Activated T-helper 1 cell treated with Interleukin-2 at 50 U/mL for 16 hours (primary cell): ENCODE measurements around the gene CFAP58.

ENCODE experiments used
- DNase-seq: peaks from one replicate; pipeline ENCODE4 v3.0.0-alpha.2; 2020; ENCODE audit warnings: low read depth

The CFAP58 gene

GRCh38 chr10:104321725-104322415, 31.8 kb upstream of the CFAP58 start:
- DNase-seq = no peak

DNA sequence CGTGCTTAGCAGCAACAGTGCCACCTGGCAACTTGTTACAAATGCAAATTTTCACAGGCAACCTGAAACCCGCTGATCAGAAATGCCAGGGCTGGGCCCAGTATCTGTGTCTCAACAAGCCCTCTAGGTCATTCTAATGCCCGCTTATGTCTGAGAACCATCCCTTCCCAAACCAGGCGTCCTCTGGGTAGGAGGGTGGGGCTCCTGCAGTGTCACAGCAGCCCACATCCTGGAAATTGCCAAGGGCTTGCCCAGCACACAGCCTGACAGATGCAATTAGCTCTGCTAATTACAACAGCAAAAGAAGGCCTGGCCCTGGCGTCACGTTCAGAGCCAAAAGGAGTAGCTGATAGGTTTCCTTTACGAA, 31.2 kb upstream of the CFAP58 start:
- DNase-seq = no peak

- no peak for DNase-seq
Observed at GRCh38 chr10:104323085-104323484, 30.5 kb upstream of the CFAP58 start.

GRCh38 chr10:104323760-104324201, 29.9 kb upstream of the CFAP58 start:
- no peak for DNase-seq

GRCh38 chr10:104324221-104324686, 29.4 kb upstream of the CFAP58 start:
- DNase-seq = no peak

GRCh38 chr10:104324931-104325330, 28.7 kb upstream of the CFAP58 start:
- no peak for DNase-seq

- DNase-seq = no peak
Observed at GRCh38 chr10:104325436-104326435, 27.9 kb upstream of the CFAP58 start.

GRCh38 chr10:104326991-104327610, 26.5 kb upstream of the CFAP58 start:
- no peak for DNase-seq

- DNase-seq = no peak
Observed at GRCh38 chr10:104327745-104328645, 25.6 kb upstream of the CFAP58 start.

GRCh38 chr10:104328646-104328895, 25.1 kb upstream of the CFAP58 start:
- no peak for DNase-seq

- peak; percentile 49 for DNase-seq
Observed at GRCh38 chr10:104328896-104329710, 24.5 kb upstream of the CFAP58 start.

GRCh38 chr10:104329735-104330134, 23.9 kb upstream of the CFAP58 start:
- no peak for DNase-seq

DNA sequence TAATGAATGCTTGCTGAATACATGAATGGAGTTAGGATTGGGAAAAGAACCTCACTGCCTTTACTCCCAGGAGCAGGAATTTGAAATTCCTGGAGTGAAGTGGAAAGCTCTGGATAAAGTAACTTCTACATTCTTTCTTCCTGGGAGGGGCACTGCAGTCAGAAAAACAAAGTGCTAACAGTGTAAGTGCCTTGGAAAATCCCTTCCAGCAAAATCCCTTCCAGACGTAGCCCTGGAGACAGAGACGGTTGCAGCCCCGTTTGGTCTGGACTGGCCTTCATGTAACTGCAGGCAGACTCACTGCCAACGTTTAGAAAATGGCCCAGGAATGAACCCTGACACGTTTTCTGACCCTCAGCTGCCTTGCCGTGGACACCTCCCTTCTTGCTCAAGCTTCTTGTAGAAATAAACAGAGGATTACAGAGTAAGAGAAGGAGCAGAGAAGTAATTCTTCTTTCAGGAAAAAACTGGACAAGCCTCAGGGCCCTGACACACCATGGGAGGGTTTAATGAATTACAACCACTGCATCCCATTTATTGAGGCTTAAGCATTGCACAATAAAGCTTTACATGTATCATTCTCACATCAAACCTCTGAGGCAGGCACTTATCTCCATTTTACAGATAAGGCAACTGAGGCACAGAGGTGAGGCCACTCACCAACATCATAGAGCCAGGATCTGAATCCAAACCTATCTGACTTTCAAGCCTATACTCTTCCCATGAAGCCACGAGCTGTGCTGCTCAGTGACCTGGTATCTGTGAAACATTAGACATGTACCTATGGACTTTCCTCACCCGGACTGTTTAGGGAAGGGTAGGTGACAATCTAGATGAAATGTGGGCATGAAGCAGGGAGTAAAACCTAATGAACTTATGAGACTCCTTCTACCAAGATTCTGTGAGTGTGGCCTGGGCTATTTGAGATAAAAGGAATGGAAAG, 23.2 kb upstream of the CFAP58 start:
- DNase-seq = no peak

- DNase-seq = no peak
Observed at GRCh38 chr10:104331208-104331838, 22.3 kb upstream of the CFAP58 start.

DNA sequence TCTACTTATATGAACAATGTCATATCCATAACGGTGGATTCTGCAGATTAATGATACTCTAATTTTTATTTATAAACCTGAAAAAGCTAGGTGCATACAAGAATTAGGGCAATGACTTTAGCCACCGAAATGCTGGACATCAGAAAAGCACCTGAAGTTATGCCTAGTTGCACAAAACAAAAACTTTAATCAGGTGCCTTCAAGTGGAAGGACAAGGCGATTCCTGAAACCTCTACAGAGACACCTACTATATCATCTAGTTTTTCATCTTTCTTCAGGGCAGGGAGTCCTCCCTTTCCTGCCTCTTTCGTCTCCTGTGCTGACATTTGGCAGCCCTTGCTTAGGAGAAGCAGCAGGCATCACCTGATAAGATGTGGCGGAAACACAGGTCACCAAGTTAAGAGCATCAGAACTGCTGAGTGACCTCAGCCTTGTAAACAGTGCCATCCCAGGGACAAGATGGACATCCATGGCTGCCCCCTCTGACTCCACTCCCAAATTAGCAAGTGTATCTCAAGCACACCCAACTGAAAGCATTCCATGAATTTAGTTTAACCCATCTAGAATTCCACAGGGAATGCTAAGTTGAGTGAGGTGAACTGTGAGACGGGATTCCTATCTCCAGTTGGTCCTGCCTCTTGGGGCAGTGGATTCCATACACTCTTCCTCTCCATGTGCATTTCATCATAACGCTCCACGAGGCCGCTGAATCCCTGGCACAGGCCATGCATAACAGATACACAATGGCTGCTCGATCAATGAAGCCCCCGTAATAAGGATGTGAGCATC, 21.2 kb upstream of the CFAP58 start:
- no peak for DNase-seq

DNA sequence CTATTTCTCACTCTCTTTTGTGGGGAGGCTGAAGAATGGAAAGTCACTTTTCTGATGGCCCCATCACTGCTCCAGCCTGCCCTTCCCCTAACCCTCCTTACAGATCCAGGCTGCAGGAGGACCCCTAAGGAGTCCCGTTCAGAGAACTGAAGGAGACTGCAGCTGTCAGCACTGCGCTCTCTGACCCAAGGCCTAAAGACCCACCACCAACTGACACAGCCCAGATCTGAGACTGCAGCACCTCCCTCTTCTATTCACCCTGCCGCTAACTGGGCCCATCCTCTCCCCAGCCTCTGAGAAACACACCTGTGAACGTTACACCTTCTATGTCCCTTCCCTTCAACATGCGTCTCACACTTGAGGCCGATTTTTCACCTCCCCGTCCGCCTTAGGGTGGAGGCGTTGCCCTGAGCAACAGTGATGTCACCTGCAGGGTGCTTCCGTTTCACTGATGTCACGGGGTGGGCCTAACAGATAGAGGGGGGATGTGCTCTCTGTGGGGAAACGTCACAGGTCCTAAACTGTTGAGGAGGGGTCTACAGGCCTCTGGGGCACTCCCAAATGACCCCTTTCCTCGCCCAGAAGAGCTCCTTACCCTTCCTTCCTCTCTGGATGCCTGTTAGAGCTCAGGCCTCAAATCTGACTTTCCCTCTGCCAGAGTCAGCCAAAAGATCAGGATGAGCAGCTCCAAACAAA, 20.5 kb upstream of the CFAP58 start:
- peak; percentile 33 for DNase-seq

DNA sequence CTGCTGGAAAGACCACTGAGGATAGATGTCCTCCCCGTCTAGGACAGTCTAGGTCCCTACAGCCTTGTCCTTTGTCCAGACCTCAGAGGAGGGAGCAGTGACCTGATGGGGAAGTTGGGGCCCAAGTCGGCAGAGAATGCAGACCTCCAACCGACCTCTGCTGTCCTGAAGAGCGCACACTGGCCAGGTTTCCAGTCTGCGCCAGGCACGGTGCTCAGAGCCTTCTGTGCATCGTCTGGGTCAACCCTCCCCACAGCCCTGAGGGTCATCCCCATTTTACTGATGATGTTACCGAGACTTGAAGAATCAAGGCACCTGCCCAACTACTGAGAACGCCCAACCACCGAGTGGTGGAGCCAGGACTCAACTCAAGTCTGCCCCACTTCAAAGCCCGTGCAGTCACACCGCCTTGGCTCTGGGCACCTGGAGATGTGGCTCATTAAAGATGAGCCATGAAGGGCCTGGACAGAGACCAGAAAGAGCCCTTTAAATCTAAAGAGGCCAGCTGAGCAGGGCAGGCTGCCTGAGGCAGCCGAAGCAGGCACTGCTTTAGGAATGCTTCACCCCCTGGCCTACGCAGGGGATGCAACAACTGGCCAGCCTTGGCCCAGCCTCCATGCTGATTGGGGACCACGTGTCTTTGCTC, 19.8 kb upstream of the CFAP58 start:
- DNase-seq = no peak
